Prostate gland (tissue), 2 donors: ENCODE results near the gene SEC63. TPM values are rescaled to one million over a fixed set of nuclear protein-coding genes. Genes with fewer than 3 reads are reported as not detected.
"Not testable (repeated sequence)": the region's sequence is repeated elsewhere in the genome, so short reads cannot be mapped to it uniquely, and the experiment has no call there.

Experiments used
- DNase-seq: peaks from one replicate; pipeline ENCODE4 v3.0.0-alpha.2; 2019; ENCODE audit warnings: low spot score
- H3K27ac ChIP-seq, 2 donors: fragments of 200-600 bp; sonication (generic); 2 replicates each; pipeline ENCODE4 v1.5.1; 2017 to 2019
- H3K27me3 ChIP-seq: fragments of 200-600 bp; sonication (generic); replicated peaks from 2 replicates; pipeline ENCODE4 v1.5.1; 2019; ENCODE audit not compliant: insufficient read depth
- H3K36me3 ChIP-seq, 2 donors: fragments of 200-600 bp; sonication (generic); 1 replicate in 1 of 2; 2 replicates in 1 of 2; pipeline versions ENCODE4 v1.5.1 to v1.8.1; 2017 to 2019
- H3K4me1 ChIP-seq: fragments of 200-600 bp; sonication (generic); replicated peaks from 2 replicates; pipeline ENCODE4 v1.5.1; 2019
- H3K4me3 ChIP-seq, 2 donors: fragments of 200-600 bp; sonication (generic); 2 replicates each; pipeline ENCODE4 v1.5.1; 2017 to 2019
- H3K9me3 ChIP-seq: fragments of 200-600 bp; sonication (generic); 2 replicates; pipeline ENCODE4 v1.5.1; 2017
- CTCF ChIP-seq, 4 experiments: fragments of 200-600 bp in 2 of 4; fragments of 450-650 bp in 2 of 4; sonication (generic) in 2 of 4; IDR thresholded peaks; 1 replicate in 3 of 4; 2 replicates in 1 of 4; pipeline ENCODE4 v1.5.1; 2016 to 2019; ENCODE audit warnings: antibody characterized with exemption in 4 of 4, mild to moderate bottlenecking in 2 of 4, moderate library complexity in 2 of 4
- POLR2A ChIP-seq: fragments of 450-650 bp; IDR thresholded peaks from one replicate; pipeline ENCODE4 v1.6.1; 2016; ENCODE audit warnings: antibody characterized with exemption, mild to moderate bottlenecking
- POLR2AphosphoS5 ChIP-seq: sonication (generic); formaldehyde crosslinking; IDR thresholded peaks from one replicate; pipeline ENCODE4 v1.6.1; 2017; ENCODE audit warnings: antibody characterized with exemption
- WGBS: methylation state at CpG from one replicate; pipeline ENCODE4 v1.1.5; 2018; 5-methylcytosine and 5-hydroxymethylcytosine counted together
- intact Hi-C: fragments of 100-400 bp; cut with DNase I; formaldehyde crosslinking; loops from one replicate; pipeline ENCODE4 v1.14.2; 2022
- total RNA-seq, 2 donors: library from RNA; depleted of rRNA; stranded (reverse); fragments of >200 nt; gene quantifications; one replicate each; pipeline ENCODE4 v1.1.0, GENCODE V29; 2016

The SEC63 gene
- total RNA-seq, 2 donors from 2014 or later: 28.6 to 35.2 TPM

GRCh38 chr6:107911692-107912091 lies 46.3 kb downstream of the SEC63 start:
- no peak for DNase-seq
- no peaks in the 10 kb centered on the region for H3K27me3 ChIP-seq
- no peaks in the 10 kb centered on the region for H3K9me3 ChIP-seq
- no peaks in the 10 kb centered on the region for H3K4me1 ChIP-seq
- TF ChIP-seq POLR2AphosphoS5 (no peak), POLR2A (no peak), CTCF (IDR thresholded peaks at IDR 0.05) (no peak)
- H3K27ac ChIP-seq: no peak overlapping the region
- peaks cover 0 to 7% of the 10 kb centered on the region in 2 donors for H3K36me3 ChIP-seq
- intact Hi-C loops: no loop called here
- H3K4me3 ChIP-seq: no peak overlapping the region
- 90% methylated on average over 1 of the region's 1 CpG for WGBS

- TF ChIP-seq POLR2A (no peak), CTCF (IDR thresholded peaks at IDR 0.05) (no peak), POLR2AphosphoS5 (peak; percentile 77)
- no peak overlapping the region for H3K4me3 ChIP-seq
- no peaks in the 10 kb centered on the region for H3K4me1 ChIP-seq
- H3K36me3 ChIP-seq: peaks cover 2 to 7% of the 10 kb centered on the region in 2 donors
- H3K27ac ChIP-seq: peak overlapping the region; percentile 14 to 27
- peak; percentile 48 for DNase-seq
- H3K27me3 ChIP-seq: no peaks in the 10 kb centered on the region
- no peaks in the 10 kb centered on the region for H3K9me3 ChIP-seq
- intact Hi-C loops: no loop called here
Observed at GRCh38 chr6:107894809-107895396, 63.1 kb downstream of the SEC63 start.

GRCh38 chr6:107890431-107890830 lies 67.6 kb downstream of the SEC63 start:
- H3K9me3 ChIP-seq, intact Hi-C loops, H3K36me3 ChIP-seq, H3K4me1 ChIP-seq, H3K4me3 ChIP-seq, DNase-seq, H3K27ac ChIP-seq, H3K27me3 ChIP-seq: not testable (repeated sequence)
- WGBS: 96% methylated on average over 4 of the region's 4 CpGs

GRCh38 chr6:107885950-107886349 lies 72.1 kb downstream of the SEC63 start:
- H3K27ac ChIP-seq, H3K4me1 ChIP-seq, intact Hi-C loops, H3K27me3 ChIP-seq, DNase-seq, H3K9me3 ChIP-seq, H3K4me3 ChIP-seq, H3K36me3 ChIP-seq: not testable (repeated sequence)
- WGBS: 97% methylated on average over 5 of the region's 5 CpGs

- no peak for TF ChIP-seq POLR2A
- TF ChIP-seq CTCF (IDR thresholded peaks at IDR 0.05): no peak
- TF ChIP-seq POLR2AphosphoS5: no peak
- intact Hi-C loops: no loop called here
Observed at GRCh38 chr6:107879941-107880340, 78.1 kb downstream of the SEC63 start.

GRCh38 chr6:107877968-107878367 lies 80.0 kb downstream of the SEC63 start:
- no peak for DNase-seq

More at GRCh38 chr6:107879941-107880340, 78.1 kb downstream of the SEC63 start:
- Histone ChIP-seq H3K27me3 (no peaks in the 10 kb centered on the region), H3K36me3 (no peaks in the 10 kb centered on the region), H3K9me3 (no peaks in the 10 kb centered on the region), H3K4me3 (no peak overlapping the region), H3K4me1 (no peaks in the 10 kb centered on the region), H3K27ac (no peak overlapping the region)
- DNase-seq: no peak
- 64% methylated on average over 3 of the region's 3 CpGs for WGBS

More at GRCh38 chr6:107877968-107878367, 80.0 kb downstream of the SEC63 start:
- 100% methylated on average over 1 of the region's 1 CpG for WGBS
- no peak for TF ChIP-seq POLR2AphosphoS5
- TF ChIP-seq POLR2A: no peak
- TF ChIP-seq CTCF (IDR thresholded peaks at IDR 0.05): no peak
- Histone ChIP-seq H3K27me3 (no peaks in the 10 kb centered on the region), H3K4me1 (no peaks in the 10 kb centered on the region), H3K9me3 (no peaks in the 10 kb centered on the region), H3K27ac (no peak overlapping the region), H3K36me3 (no peaks in the 10 kb centered on the region), H3K4me3 (no peak overlapping the region)
- intact Hi-C loops: no loop called here
